ENCODE results near the gene CDH26. TPM values are rescaled to one million over a fixed set of nuclear protein-coding genes. Genes with fewer than 3 reads are reported as not detected.

CDH26 gene
- total and polyA plus RNA-seq, 2 donors from 2014 or later, result 0.47 to 2.4 TPM

GRCh38 chr20:59993736-59994430 is 35.7 kb downstream of the CDH26 start:
- FAIRE-seq, result no peak
- Histone ChIP-seq H3K9ac (ENCODE audit: low read length in 3 of 3) (no peak overlapping the region), H3K4me1 (ENCODE audit: control insufficient read depth in 2 of 3, insufficient read depth in 2 of 3, low read depth in 1 of 3, low read length in 3 of 3) (no peaks in the 10 kb centered on the region), H3K9me3 (ENCODE audit: control insufficient read depth in 2 of 3, insufficient read depth in 1 of 3, low read length in 3 of 3) (no peaks in the 10 kb centered on the region), H3K27me3 (ENCODE audit: control insufficient read depth, insufficient read depth, low read length) (no peaks in the 10 kb centered on the region), H3K36me3 (ENCODE audit: control insufficient read depth in 2 of 3, insufficient read depth in 3 of 3, low read length in 3 of 3) (no peaks in the 10 kb centered on the region), H3K27ac (ENCODE audit: low read depth in 2 of 2, low read length in 2 of 2) (no peak overlapping the region), H3K4me3 (ENCODE audit: low read length in 3 of 3) (no peak overlapping the region)
- peak in 1 of 5 donors; percentile 56 for DNase-seq
- no peak for TF ChIP-seq CTCF (IDR thresholded peaks at IDR 0.05; ENCODE audit: borderline replicate concordance, extremely low read depth, insufficient read depth)
- intact Hi-C loops (cut with DNase I), result no loop called here

DNA sequence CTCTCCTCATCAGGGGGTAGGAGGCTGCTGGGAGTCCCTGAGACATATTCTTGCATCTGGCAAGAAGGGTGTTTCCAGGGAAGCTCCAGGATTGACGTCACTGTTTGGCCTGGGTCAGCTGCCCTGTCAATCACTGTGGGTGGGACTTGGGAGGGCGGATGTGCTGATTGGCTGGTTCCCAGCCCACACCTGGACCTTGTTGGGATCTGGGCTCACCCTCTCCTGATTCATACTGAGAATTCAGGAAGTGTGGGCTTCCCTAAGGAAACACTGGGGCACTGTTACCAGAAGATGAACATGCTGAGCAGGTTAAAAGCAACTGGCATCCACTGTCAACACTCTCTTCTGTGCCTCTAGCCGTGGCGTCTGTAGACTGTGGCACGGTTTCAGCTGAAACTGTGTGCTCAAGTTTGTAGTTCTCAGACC is 36.5 kb downstream of the CDH26 start:
- Histone ChIP-seq H3K4me3 (ENCODE audit: low read length in 3 of 3) (no peak overlapping the region), H3K9ac (ENCODE audit: low read length in 3 of 3) (no peak overlapping the region), H3K4me1 (ENCODE audit: control insufficient read depth in 2 of 3, insufficient read depth in 2 of 3, low read depth in 1 of 3, low read length in 3 of 3) (no peaks in the 10 kb centered on the region), H3K27me3 (ENCODE audit: control insufficient read depth, insufficient read depth, low read length) (no peaks in the 10 kb centered on the region), H3K36me3 (ENCODE audit: control insufficient read depth in 2 of 3, insufficient read depth in 3 of 3, low read length in 3 of 3) (peaks cover 0 to 2% (median 0%) of the 10 kb centered on the region in 3 donors), H3K27ac (ENCODE audit: low read depth in 2 of 2, low read length in 2 of 2) (no peak overlapping the region), H3K9me3 (ENCODE audit: control insufficient read depth in 2 of 3, insufficient read depth in 1 of 3, low read length in 3 of 3) (no peaks in the 10 kb centered on the region)
- FAIRE-seq, result no peak
- intact Hi-C loops (cut with DNase I), result no loop called here
- TF ChIP-seq CTCF (IDR thresholded peaks at IDR 0.05; ENCODE audit: borderline replicate concordance, extremely low read depth, insufficient read depth), result no peak
- no peak for DNase-seq

- no peak for FAIRE-seq
Observed at GRCh38 chr20:59996108-59996507, 37.9 kb downstream of the CDH26 start.

More at GRCh38 chr20:59996108-59996507, 37.9 kb downstream of the CDH26 start:
- DNase-seq, result no peak
- Histone ChIP-seq H3K27ac (ENCODE audit: low read depth in 2 of 2, low read length in 2 of 2) (no peak overlapping the region), H3K27me3 (ENCODE audit: control insufficient read depth, insufficient read depth, low read length) (no peaks in the 10 kb centered on the region), H3K9ac (ENCODE audit: low read length in 3 of 3) (no peak overlapping the region), H3K9me3 (ENCODE audit: control insufficient read depth in 2 of 3, insufficient read depth in 1 of 3, low read length in 3 of 3) (no peaks in the 10 kb centered on the region), H3K4me1 (ENCODE audit: control insufficient read depth in 2 of 3, insufficient read depth in 2 of 3, low read depth in 1 of 3, low read length in 3 of 3) (peaks cover 0 to 5% (median 0%) of the 10 kb centered on the region in 3 donors), H3K36me3 (ENCODE audit: control insufficient read depth in 2 of 3, insufficient read depth in 3 of 3, low read length in 3 of 3) (peaks cover 0 to 2% (median 0%) of the 10 kb centered on the region in 3 donors), H3K4me3 (ENCODE audit: low read length in 3 of 3) (no peak overlapping the region)
- intact Hi-C loops (cut with DNase I), result no loop called here
- no peak for TF ChIP-seq CTCF (IDR thresholded peaks at IDR 0.05; ENCODE audit: borderline replicate concordance, extremely low read depth, insufficient read depth)

All from kidney (tissue), 14 donors.